Gastrocnemius medialis (tissue), 4 donors: ENCODE data around the gene MED12L. TPM values are rescaled to one million over a fixed set of nuclear protein-coding genes. Genes with fewer than 3 reads are reported as not detected.

ENCODE experiments used
- ATAC-seq, 2 donors: fragments of 150-250 bp; one replicate each; pipeline ENCODE4 v1.9.1; 2016
- DNase-seq, 2 donors: peaks; one replicate each; pipeline ENCODE4 v3.0.0-alpha.2; 2019
- H3K27ac ChIP-seq, 4 donors: fragments of 200-600 bp; sonication (generic); 1 replicate in 1 of 4; 2 replicates in 3 of 4; pipeline ENCODE4 v1.5.1; 2016 to 2018; ENCODE audit warnings: mild to moderate bottlenecking in 2 of 4, moderate library complexity in 1 of 4
- H3K27me3 ChIP-seq, 3 donors: fragments of 200-600 bp; sonication (generic) in 2 of 3; 1 replicate in 1 of 3; 2 replicates in 2 of 3; pipeline versions ENCODE4 v1.5.1 to v1.6.0; 2016 to 2019; ENCODE audit warnings: mild to moderate bottlenecking in 1 of 3, moderate library complexity in 1 of 3
- H3K36me3 ChIP-seq, 2 donors: fragments of 200-600 bp; sonication (generic) in 1 of 2; one replicate each; pipeline ENCODE4 v1.5.1; 2017 to 2018
- H3K4me1 ChIP-seq, 2 donors: fragments of 200-600 bp; sonication (generic) in 1 of 2; one replicate each; pipeline ENCODE4 v1.5.1; 2016 to 2017; ENCODE audit warnings: mild to moderate bottlenecking in 2 of 2
- H3K4me3 ChIP-seq, 4 donors: fragments of 200-600 bp; sonication (generic) in 3 of 4; 1 replicate in 1 of 4; 2 replicates in 3 of 4; pipeline ENCODE4 v1.5.1; 2016 to 2019; ENCODE audit warnings: mild to moderate bottlenecking in 2 of 4
- H3K9me3 ChIP-seq, 3 donors: fragments of 200-600 bp; sonication (generic) in 2 of 3; 1 replicate in 1 of 3; 2 replicates in 2 of 3; pipeline ENCODE4 v1.5.1; 2016 to 2019
- POLR2A ChIP-seq, 2 donors: fragments of 450-650 bp; IDR thresholded peaks; one replicate each; pipeline ENCODE4 v1.6.1; 2017; ENCODE audit warnings: antibody characterized with exemption in 2 of 2, mild to moderate bottlenecking in 2 of 2, moderate library complexity in 2 of 2
- in situ Hi-C, 4 donors: fragments of 200-750 bp; cut with MboI; loops; one replicate each; pipeline versions ENCODE4 v1.15.0 to v1.8.0; 2017; ENCODE audit warnings: low sequenced_read_pairs in 4 of 4
- intact Hi-C: fragments of 100-400 bp; cut with DNase I; formaldehyde crosslinking; loops from one replicate; pipeline ENCODE4 v1.15.1; 2023; ENCODE audit warnings: low total_unique reads
- total RNA-seq, 4 donors: library from RNA; depleted of rRNA; stranded (reverse); fragments of >200 nt; gene quantifications; one replicate each; pipeline versions ENCODE4 v1.1.0 to v1.2.3, GENCODE V29; 2016
- TF ChIP-seq, protein P1 (sequence below), 5 experiments: fragments of 450-650 bp in 3 of 5; fragments of 200-600 bp in 2 of 5; sonication (generic) in 2 of 5; IDR thresholded peaks in 4 of 5; conservative IDR thresholded peaks in 1 of 5; 1 replicate in 4 of 5; 2 replicates in 1 of 5; pipeline ENCODE4 v1.5.1; 2016 to 2019; ENCODE audit warnings: antibody characterized with exemption in 5 of 5, mild to moderate bottlenecking in 3 of 5, moderate library complexity in 3 of 5

Gene MED12L
- 1 to 10 TPM in 1 of 4 donors, under 1 TPM in 3; 0.05 to 1.2 (median 0.10) TPM for total RNA-seq

DNA sequence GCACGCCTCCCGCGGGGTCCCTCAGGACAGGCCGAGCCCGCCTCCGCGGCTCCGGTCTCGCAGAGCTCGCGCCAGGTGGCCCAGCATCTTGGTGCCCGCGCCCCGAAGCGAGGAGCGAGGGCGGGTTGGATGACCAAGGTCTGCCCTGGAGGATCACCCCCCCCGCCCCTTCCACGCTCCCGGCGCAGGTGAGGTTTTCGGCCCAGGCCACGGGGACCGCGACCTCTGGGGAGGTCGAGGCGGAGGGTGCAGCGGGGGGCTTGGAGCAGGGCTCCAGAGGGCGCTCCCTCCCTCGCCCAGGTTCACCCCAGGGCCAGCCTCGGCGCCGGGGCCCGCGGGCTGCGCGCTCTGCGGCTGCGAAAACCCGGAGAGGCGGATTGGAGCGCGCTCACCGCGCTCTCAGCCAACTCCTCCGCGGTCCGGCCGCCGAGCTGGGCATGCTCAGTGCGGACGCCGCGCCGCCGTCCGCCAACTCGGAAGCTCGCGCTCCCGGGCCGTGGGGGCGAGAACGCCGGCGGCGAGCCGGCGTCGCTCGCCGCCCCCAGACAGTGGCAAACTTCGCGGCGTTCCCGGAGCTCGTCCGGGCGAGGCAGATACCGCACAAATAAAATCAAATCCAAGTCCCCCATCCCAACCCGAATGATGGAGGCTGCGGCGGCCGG is at the start of gene MED12L:
Gene MED12L, plus strand, starts transcription at position 438 of the 662 bp plus-strand sequence. CDS start 1,263 bp downstream, outside the sequence.
- ATAC-seq, result peak; percentile 54 to 55
- no peak for TF ChIP-seq POLR2A (IDR thresholded peaks at IDR 0.05)
- TF ChIP-seq, protein P1, sequence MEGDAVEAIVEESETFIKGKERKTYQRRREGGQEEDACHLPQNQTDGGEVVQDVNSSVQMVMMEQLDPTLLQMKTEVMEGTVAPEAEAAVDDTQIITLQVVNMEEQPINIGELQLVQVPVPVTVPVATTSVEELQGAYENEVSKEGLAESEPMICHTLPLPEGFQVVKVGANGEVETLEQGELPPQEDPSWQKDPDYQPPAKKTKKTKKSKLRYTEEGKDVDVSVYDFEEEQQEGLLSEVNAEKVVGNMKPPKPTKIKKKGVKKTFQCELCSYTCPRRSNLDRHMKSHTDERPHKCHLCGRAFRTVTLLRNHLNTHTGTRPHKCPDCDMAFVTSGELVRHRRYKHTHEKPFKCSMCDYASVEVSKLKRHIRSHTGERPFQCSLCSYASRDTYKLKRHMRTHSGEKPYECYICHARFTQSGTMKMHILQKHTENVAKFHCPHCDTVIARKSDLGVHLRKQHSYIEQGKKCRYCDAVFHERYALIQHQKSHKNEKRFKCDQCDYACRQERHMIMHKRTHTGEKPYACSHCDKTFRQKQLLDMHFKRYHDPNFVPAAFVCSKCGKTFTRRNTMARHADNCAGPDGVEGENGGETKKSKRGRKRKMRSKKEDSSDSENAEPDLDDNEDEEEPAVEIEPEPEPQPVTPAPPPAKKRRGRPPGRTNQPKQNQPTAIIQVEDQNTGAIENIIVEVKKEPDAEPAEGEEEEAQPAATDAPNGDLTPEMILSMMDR (IDR thresholded peaks at IDR 0.05 in 4 of 5, conservative IDR thresholded peaks at IDR 0.05 in 1 of 5), result no peak
- H3K4me3 ChIP-seq, result peak within 1 kb of the TSS; percentile 58 to 73 (median 60)
- no peaks in the 10 kb centered on the region for H3K36me3 ChIP-seq
- H3K4me1 ChIP-seq, result peaks cover 5 to 15% of the 10 kb centered on the region in 2 donors
- peaks cover 9 to 37% (median 20%) of the 10 kb centered on the region in 3 donors for H3K27me3 ChIP-seq
- peak within 1 kb of the TSS in 1 of 4 donors; percentile 34 for H3K27ac ChIP-seq
- intact Hi-C loops, result loop anchor here (10.0 kb wide), 1 partner anchor 59 kb away; no protein-coding TSS in a partner anchor
- in situ Hi-C loops, result no loop called here
- DNase-seq, result no peak
- H3K9me3 ChIP-seq, result no peaks in the 10 kb centered on the region

GRCh38 chr3:151037746-151038477 is 47.6 kb upstream of the MED12L start:
- in situ Hi-C loops, result no loop called here
- TF ChIP-seq POLR2A (IDR thresholded peaks at IDR 0.05), result no peak
- TF ChIP-seq, protein P1 (IDR thresholded peaks at IDR 0.05 in 4 of 5, conservative IDR thresholded peaks at IDR 0.05 in 1 of 5), result no peak
- no peak for ATAC-seq
- Histone ChIP-seq H3K27me3 (no peaks in the 10 kb centered on the region), H3K36me3 (no peaks in the 10 kb centered on the region), H3K4me1 (no peaks in the 10 kb centered on the region), H3K4me3 (no peak overlapping the region), H3K27ac (no peak overlapping the region), H3K9me3 (no peaks in the 10 kb centered on the region)
- intact Hi-C loops, result no loop called here
- no peak for DNase-seq

- H3K27ac ChIP-seq, result no peak overlapping the region
- no peak for TF ChIP-seq POLR2A (IDR thresholded peaks at IDR 0.05)
- TF ChIP-seq, protein P1 (IDR thresholded peaks at IDR 0.05 in 4 of 5, conservative IDR thresholded peaks at IDR 0.05 in 1 of 5), result no peak
- no peak overlapping the region for H3K4me3 ChIP-seq
- ATAC-seq, result no peak
- H3K9me3 ChIP-seq, result no peaks in the 10 kb centered on the region
- H3K27me3 ChIP-seq, result no peaks in the 10 kb centered on the region
- in situ Hi-C loops (no loop called here), intact Hi-C loops (no loop called here)
- no peaks in the 10 kb centered on the region for H3K4me1 ChIP-seq
- DNase-seq, result no peak
- H3K36me3 ChIP-seq, result no peaks in the 10 kb centered on the region
Measured at GRCh38 chr3:151044706-151045105, 40.8 kb upstream of the MED12L start.

GRCh38 chr3:151047636-151048035 is 37.8 kb upstream of the MED12L start:
- intact Hi-C loops, result no loop called here
- in situ Hi-C loops, result no loop called here
- Histone ChIP-seq H3K36me3 (no peaks in the 10 kb centered on the region), H3K4me1 (no peaks in the 10 kb centered on the region), H3K9me3 (no peaks in the 10 kb centered on the region), H3K4me3 (no peak overlapping the region), H3K27ac (no peak overlapping the region), H3K27me3 (no peaks in the 10 kb centered on the region)
- ATAC-seq (no peak), DNase-seq (no peak)
- TF ChIP-seq, protein P1 (IDR thresholded peaks at IDR 0.05 in 4 of 5, conservative IDR thresholded peaks at IDR 0.05 in 1 of 5), result no peak
- TF ChIP-seq POLR2A (IDR thresholded peaks at IDR 0.05), result no peak
